ENCODE data around the gene CHCHD4.
"Not testable (repeated sequence)": the region's sequence is repeated elsewhere in the genome, so short reads cannot be mapped to it uniquely, and the experiment has no call there.

CHCHD4 gene

GRCh38 chr3:14118400-14119381 lies 6.0 kb downstream of the CHCHD4 start:
- no peak for DNase-seq

- DNase-seq = no peak
Measured at GRCh38 chr3:14117468-14118399, 6.9 kb downstream of the CHCHD4 start.

- DNase-seq = no peak
Measured at GRCh38 chr3:14113965-14114635, 10.6 kb downstream of the CHCHD4 start.

GRCh38 chr3:14110699-14111098 lies 14.0 kb downstream of the CHCHD4 start:
- no peak for DNase-seq

- not testable (repeated sequence) for DNase-seq
Measured at GRCh38 chr3:14109821-14110220, 14.8 kb downstream of the CHCHD4 start.

- no peak for DNase-seq
Measured at GRCh38 chr3:14097616-14098391, 26.9 kb downstream of the CHCHD4 start.

- DNase-seq = no peak
Measured at GRCh38 chr3:14096742-14097141, 27.9 kb downstream of the CHCHD4 start.

- DNase-seq = no peak
Measured at GRCh38 chr3:14093831-14094230, 30.8 kb downstream of the CHCHD4 start.

- no peak for DNase-seq
Measured at GRCh38 chr3:14092464-14092863, 32.2 kb downstream of the CHCHD4 start.

- DNase-seq = not testable (repeated sequence)
Measured at GRCh38 chr3:14091959-14092358, 32.7 kb downstream of the CHCHD4 start.

- DNase-seq = not testable (repeated sequence)
Measured at GRCh38 chr3:14087461-14087860, 37.2 kb downstream of the CHCHD4 start.

GRCh38 chr3:14082108-14082657 lies 42.5 kb downstream of the CHCHD4 start:
- no peak for DNase-seq

- DNase-seq = no peak
Measured at GRCh38 chr3:14077310-14077709, 47.4 kb downstream of the CHCHD4 start.

GRCh38 chr3:14075233-14075632 lies 49.4 kb downstream of the CHCHD4 start:
- not testable (repeated sequence) for DNase-seq

GRCh38 chr3:14064910-14065309 lies 59.8 kb downstream of the CHCHD4 start:
- DNase-seq = no peak

- DNase-seq = no peak
Measured at GRCh38 chr3:14063152-14063551, 61.5 kb downstream of the CHCHD4 start.
